ENCODE data around the gene BDH2.

BDH2 gene

GRCh38 chr4:103099691-103100392, at the start of gene BDH2:
BDH2 (minus strand) TSS chr4:103099834; CDS start chr4:103096254, 3,580 bp downstream.
- peak; percentile 95 for DNase-seq (ENCODE audit: low read depth, low spot score)

GRCh38 chr4:103144926-103145325, 45.3 kb upstream of the BDH2 start:
- no peak for DNase-seq (ENCODE audit: low read depth, low spot score)

- peak; percentile 25 for DNase-seq (ENCODE audit: low read depth, low spot score)
These were observed 37.8 kb upstream of the BDH2 start for GRCh38 chr4:103137446-103137827.

GRCh38 chr4:103136671-103137445, 37.2 kb upstream of the BDH2 start:
- DNase-seq (ENCODE audit: low read depth, low spot score) = no peak

- DNase-seq (ENCODE audit: low read depth, low spot score) = no peak
These were observed 29.5 kb upstream of the BDH2 start for GRCh38 chr4:103129174-103129573.

- DNase-seq (ENCODE audit: low read depth, low spot score) = no peak
These were observed 26.5 kb upstream of the BDH2 start for GRCh38 chr4:103126126-103126525.

- DNase-seq (ENCODE audit: low read depth, low spot score) = no peak
These were observed 23.5 kb upstream of the BDH2 start for GRCh38 chr4:103123114-103123513.

- no peak for DNase-seq (ENCODE audit: low read depth, low spot score)
These were observed 18.5 kb upstream of the BDH2 start for GRCh38 chr4:103118166-103118565.

GRCh38 chr4:103111598-103111997, 12.0 kb upstream of the BDH2 start:
- no peak for DNase-seq (ENCODE audit: low read depth, low spot score)

- DNase-seq (ENCODE audit: low read depth, low spot score) = no peak
These were observed 8.9 kb upstream of the BDH2 start for GRCh38 chr4:103108542-103108941.

- no peak for DNase-seq (ENCODE audit: low read depth, low spot score)
These were observed 6.1 kb upstream of the BDH2 start for GRCh38 chr4:103105558-103106356.

- no peak for DNase-seq (ENCODE audit: low read depth, low spot score)
These were observed 5.3 kb upstream of the BDH2 start for GRCh38 chr4:103104886-103105285.

- no peak for DNase-seq (ENCODE audit: low read depth, low spot score)
These were observed 1.1 kb upstream of the BDH2 start for GRCh38 chr4:103100691-103101090.

GRCh38 chr4:103098756-103099440, 736 bp downstream of the BDH2 start:
- DNase-seq (ENCODE audit: low read depth, low spot score) = peak; percentile 44

GRCh38 chr4:103098341-103098740, 1.3 kb downstream of the BDH2 start:
- no peak for DNase-seq (ENCODE audit: low read depth, low spot score)

- no peak for DNase-seq (ENCODE audit: low read depth, low spot score)
These were observed 2.5 kb downstream of the BDH2 start for GRCh38 chr4:103097112-103097511.

- DNase-seq (ENCODE audit: low read depth, low spot score) = no peak
These were observed 4.6 kb downstream of the BDH2 start for GRCh38 chr4:103095080-103095479.

- DNase-seq (ENCODE audit: low read depth, low spot score) = no peak
These were observed 7.4 kb downstream of the BDH2 start for GRCh38 chr4:103092245-103092644.

- peak; percentile 77 for DNase-seq (ENCODE audit: low read depth, low spot score)
These were observed 7.9 kb downstream of the BDH2 start for GRCh38 chr4:103091601-103092223.

GRCh38 chr4:103089481-103089880, 10.2 kb downstream of the BDH2 start:
- DNase-seq (ENCODE audit: low read depth, low spot score) = no peak

GRCh38 chr4:103086551-103086950, 13.1 kb downstream of the BDH2 start:
- no peak for DNase-seq (ENCODE audit: low read depth, low spot score)

All from astrocyte of the hippocampus (primary cell).